NCI-H748 (cell line): ENCODE results near the gene XXYLT1.
"Not testable (repeated sequence)": the region's sequence is repeated elsewhere in the genome, so short reads cannot be mapped to it uniquely, and the experiment has no call there.

ENCODE experiments used
- DNase-seq: peaks from one replicate; lab custom pipeline; 2025; ENCODE audit not compliant: unreplicated experiment; lab: John Stamatoyannopoulos, UW

XXYLT1 gene

DNA sequence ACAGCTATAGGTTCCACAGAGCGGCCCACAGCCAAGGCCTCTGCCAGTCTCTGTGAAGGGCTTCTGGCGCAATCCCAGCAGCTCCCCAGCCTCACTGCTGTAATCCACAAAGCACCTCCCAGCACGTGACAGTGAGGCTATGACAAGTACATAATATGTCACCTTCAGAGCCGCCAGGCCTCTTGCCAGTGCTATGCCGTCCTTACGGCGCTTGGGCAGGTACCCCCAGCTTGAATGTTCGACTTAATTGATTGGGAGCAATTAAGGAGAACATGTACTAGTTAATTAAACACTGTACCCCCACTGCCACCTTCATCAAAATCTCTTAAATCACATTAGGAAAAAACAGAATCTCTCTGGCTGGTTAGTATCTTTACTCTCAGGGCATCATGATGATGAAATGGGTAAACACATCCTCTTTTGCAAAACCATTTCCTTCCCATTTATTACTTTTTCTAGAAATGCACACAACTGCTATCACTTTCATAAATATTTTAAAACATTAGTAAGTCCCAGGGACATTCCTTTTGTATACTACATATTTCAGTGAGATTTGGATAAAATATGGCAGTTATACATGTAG is 169.9 kb downstream of the XXYLT1 start:
- no peak for DNase-seq

DNA sequence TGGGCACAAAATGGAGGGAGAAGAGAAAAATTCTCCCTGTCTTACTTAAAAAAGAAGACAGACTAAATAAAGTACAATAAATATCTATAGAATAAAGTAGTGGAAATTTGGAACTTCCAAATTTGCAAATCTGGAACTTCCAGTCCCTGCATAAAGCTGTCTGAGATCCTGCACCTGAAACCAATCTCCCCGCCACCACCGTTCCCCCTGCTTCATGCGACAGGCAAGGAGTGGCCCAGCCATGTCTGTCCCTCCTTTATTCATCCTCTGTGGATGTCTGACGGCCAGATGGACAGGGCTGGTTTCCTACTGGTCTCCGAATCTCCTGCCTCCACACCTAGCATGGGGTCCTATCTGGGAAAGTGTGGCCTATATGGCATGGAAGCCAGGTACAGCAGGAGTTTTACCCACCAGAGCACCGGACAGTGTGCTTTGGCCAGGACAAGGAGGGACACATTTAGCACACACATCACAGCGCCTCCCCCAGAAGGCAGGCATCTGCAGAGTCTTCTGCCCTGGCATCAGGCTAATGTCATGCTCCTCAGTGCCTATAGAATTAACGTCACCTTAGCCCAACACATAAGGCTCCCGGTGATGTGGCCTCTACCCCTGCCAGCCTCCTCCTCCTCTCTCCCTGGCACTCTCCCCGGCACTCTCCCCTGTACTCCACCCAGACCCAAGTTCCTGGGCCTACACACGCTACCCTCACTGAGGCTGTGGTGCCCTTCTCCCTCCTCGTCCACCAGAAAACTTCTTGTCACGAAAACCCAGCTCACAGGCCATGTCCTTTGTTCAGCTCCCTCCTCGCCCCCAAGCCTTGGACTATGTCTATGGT is 170.8 kb downstream of the XXYLT1 start:
- DNase-seq, result no peak

DNA sequence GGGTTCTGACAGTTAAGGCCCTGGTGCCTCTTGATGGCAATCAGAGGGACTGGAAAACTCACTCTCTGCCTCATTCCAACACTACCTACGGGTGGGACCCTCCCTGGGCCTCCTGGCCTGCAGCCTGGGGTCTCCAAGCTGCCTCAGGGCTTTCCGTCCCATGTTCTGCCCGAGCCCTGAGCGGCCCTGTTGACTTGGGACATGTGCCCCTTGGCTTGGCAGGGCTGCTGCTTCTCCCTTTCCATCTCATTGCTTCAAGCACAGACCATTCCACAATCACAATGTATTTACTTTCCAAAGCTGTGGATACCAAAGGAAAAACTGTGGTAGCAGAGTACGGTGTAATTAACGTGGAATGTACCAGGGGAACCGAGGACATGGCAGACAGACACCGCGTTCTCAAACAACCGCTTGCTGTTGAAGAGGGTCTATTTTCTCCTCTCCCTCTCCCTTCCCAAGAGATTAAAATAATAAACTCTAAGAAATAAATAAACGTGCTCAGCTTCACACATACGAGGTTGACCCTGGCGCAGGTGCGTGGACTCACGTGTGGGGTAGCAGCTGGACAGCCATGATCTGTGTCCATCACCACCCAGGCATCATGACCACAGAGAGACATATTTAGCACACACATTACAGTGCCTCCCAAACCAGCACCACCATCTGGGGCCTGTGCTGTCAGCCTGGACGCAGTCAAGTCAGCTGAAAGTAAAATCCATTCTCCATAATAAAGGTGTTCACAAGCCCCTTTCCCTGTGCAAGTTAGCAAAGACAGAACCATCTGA is 172.0 kb downstream of the XXYLT1 start:
- DNase-seq, result no peak

DNA sequence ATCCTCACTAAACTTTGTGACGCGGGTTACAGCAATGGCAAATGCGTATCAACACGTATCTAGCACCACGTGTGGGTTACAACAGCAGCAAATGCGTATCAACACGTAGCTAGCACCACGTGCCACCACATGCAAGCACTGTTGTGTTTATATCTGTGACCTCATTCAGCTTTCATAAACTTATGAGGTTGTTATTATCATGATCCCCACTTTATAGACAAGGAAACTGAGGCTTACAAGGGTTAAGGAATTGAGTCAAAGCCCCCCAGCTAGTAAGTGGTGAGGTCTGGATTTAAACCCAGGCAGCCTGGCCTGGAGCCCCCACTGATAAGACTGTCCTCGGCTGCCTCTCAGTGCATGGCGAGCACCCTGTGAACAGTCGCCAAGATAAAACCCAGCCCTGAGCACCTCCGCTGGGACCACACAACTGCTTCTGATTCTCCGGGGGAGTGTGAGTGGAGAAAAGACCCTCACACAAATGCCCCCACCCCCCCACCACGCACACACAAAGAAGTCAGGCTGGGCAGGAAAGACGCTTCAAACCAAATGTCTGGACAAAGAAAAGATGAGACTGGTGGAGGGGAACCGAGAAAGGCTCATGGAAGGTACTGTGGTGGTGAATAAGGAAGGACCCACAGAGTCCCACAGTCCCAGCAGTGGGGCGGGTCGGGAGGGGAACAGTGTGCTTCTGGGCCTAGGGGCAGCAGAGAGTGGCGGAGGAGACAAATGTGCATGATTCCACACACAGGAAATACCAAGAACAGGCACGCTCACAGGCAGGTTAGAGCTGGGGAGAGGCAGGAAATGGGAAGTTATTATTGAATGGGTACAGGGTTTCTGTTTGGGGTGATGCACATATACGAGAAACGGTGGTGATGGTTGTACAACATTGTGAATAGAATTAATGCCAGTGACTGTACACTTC is 173.4 kb downstream of the XXYLT1 start:
- no peak for DNase-seq

DNA sequence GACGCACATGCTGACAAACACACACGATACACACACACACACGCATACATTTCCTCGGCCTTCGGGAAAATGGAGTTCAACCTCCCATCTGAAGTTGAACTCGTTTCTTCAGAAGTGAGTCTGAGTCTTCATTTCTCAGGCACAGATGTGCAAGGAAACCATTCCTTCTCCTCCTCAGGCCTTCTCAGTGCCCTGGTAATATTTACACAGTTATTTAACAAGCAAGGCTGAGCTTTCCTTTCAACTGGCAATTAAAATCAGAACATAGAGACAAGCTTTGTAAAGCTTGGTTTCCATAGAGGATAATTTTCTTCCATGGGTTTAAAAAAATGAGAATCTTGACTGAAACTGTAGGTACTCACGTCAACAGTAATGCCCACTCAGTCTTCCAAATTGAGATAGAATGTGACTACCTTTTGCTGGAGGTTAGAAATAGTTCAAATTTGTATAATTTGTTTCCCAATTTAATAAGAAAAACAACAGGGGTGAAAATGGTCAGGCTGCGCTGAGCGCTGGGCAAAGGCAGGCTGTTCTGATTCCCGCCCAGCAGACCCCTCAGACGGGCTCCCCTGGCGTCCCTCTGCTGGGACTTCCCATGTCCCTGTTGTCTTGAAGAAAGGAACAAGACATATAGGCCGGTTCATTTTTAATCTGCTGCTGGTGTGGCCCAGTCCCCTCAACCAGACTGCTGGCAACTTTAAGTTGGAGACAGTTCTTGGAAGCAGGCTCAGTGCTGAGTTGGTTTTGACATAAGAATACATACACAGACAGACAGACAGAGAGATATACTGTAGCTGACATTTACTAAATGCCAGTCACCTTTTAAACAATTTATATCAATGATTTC is 174.3 kb downstream of the XXYLT1 start:
- DNase-seq, result no peak

DNA sequence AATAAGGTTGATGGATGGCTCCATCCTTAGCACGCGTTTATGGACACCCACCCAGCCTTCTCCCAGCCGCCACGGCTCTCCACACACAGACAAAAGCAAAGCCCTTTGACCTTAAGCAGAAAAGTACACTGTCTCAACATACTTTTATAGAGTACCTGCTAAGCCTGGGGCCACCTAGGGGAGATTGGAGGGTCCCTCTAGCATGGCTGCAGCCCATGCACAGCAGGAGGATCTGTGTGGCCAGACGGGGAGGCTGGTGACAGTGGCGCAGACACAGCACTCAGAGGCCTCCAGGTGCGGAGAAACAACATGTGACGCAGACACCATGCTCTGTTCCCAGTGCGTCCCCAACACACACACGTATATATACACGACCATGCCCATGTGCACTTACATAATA is 174.9 kb downstream of the XXYLT1 start:
- DNase-seq, result no peak

DNA sequence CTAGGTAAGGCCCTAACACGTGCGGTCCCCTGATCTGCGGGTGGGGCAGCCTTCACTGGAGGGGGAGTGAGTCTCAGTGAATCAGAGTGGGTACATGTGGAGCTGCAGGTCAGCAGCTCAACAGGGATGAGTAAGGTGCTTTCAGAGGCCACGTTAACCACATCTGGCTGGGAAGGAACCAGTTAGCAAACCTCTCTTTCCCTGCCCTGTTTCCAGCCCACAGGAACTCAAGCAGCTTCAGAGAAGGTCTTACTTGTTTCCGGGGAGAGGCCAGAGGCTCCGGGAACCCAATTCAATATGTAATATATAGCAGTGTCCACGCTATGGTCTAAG is 175.3 kb downstream of the XXYLT1 start:
- DNase-seq, result no peak

DNA sequence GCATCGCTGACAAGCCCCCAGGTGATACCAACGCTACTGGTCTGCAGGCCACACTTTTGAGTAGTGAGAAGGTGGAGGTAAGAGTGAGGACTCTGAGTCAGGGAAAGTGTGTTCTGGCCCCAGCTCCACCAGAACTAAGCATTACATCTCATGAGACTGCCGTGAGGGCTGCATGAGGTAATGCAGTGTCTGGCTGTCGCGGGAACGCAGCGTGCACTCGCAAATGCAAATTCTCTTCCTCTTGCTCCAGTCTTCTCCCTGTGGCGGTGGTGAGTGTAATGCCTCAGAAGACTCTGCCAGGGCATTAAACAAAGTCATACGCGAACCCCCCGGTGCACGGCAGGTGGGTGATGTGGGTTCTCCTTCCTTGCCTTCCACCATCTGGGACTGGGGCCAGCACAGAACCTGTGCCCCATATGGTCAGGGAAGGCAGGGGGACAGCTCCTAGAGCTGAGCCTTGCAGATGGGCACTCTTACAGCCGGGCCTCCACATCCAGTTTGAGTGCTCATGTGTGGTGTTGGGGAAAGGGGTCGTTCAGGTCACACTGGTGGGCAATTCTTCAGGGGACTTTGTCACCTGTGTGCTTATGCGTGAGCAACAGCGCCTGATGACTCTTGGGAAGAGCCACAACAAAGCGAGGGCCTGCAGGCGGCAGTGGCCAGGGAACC is 175.8 kb downstream of the XXYLT1 start:
- no peak for DNase-seq

DNA sequence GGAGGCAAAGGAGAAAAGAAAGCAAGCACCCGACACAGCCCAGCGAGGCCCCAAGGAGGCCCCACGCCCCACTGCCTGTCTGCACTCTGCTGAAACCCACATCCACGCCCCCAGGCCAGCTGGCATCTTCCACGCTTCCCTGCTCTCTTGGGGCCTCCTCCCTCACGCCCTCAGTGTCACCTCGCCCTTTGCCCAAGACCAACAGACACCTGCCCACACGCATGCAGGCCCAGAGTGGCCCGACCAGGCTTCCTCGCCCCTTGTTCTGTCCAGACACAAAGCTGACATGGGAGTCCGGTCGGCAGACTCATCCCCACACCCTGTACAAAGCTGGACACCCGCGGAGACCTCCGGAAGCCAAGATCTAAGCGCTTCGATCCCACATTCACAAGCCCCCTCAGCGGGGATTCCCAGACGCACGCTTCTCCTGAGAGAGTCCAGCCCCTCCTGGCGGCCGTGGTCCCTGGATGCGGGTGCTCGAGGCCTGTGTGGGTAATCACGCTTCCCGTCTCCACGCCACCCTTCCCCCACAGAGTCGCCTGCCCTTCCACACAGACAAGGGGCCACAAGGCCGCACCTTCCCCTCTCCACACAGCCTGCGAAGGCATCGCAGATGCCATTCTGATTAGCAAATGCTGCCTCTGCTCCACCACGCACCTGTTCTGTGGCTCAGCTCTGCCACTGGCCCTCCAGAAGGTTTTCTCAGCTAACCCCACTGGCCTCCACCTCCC is 176.6 kb downstream of the XXYLT1 start:
- DNase-seq, result no peak

DNA sequence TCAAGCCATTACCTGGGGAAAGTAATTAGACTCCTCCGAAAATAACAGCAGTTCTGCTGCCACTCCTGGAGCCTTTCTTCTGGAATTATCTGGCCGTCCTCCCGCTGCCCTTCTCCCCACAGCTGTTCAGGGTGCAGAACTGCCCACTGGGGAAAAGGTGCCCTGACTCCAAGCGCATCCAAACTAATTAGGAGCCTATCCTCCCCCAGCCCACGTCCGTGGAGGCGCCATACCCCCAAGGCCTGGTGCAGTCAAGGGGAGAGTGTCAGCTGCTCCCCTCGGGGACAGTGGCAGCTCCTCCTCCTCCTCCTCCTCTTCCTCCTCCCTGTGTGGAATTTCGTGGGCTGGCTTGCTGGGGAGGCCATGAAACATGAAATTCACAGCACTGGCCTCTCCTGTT is 177.2 kb downstream of the XXYLT1 start:
- DNase-seq, result no peak

DNA sequence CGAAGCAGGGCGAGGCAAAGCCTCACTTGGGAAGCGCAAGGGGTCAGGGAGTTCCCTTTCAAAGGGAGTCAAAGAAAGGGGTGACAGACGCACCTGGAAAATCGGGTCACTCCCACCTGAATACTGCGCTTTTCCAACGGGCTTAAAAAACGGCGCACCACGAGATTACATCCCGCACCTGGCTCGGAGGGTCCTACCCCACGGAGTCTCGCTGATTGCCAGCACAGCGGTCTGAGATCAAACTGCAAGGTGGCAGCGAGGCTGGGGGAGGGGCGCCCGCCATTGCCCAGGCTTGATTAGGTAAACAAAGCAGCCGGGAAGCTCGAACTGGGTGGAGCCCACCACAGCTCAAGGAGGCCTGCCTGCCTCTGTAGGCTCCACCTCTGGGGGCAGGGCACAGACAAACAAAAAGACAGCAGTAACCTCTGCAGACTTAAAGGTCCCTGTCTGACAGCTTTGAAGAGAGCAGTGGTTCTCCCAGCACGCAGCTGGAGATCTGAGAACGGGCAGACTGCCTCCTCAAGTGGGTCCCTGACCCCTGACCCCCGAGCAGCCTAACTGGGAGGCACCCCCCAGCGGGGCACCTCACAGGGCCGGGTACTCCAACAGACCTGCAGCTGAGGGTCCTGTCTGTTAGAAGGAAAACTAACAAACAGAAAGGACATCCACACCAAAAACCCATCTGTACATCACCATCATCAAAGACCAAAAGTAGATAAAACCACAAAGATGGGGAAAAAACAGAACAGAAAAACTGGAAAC is 182.9 kb downstream of the XXYLT1 start:
- not testable (repeated sequence) for DNase-seq

DNA sequence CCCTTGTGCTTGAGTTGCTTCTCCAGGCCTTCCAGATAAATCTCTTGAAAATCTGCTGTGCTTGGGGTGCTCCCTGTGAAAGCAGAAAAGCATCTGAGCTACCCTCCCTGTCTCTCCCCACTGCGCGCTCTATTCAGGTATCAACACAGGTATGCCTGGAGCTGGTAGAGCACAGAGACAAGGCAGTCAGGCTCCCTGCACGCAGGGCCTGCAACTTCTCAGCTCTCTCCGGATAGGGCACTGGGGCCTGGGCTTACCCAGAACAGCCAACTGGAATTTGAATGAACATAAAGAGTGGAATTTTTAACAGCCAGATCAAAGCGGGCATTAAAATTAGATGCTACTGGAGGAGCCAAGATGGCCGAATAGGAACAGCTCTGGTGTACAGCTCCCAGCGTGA is 183.6 kb downstream of the XXYLT1 start:
- DNase-seq, result no peak

DNA sequence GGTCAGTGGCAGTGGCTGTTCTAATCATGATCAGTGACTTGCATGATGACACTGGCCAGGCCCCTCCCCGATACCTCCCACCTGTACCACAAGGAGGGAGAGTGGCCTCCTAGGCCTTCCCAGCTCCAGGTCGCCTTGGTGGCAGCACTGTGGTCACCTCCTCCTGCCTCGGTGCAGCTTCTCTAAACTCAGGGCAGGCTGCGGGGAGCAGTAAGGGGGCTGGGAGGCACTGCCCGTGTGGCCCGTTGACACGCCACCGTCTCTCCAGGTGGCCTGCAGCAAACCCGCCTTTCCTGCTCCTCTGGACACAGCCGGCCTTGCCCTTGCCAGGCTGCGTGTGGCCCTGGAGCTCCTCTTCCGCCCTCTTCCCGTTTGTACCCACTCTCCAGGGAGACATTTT is 184.1 kb downstream of the XXYLT1 start:
- DNase-seq, result no peak

DNA sequence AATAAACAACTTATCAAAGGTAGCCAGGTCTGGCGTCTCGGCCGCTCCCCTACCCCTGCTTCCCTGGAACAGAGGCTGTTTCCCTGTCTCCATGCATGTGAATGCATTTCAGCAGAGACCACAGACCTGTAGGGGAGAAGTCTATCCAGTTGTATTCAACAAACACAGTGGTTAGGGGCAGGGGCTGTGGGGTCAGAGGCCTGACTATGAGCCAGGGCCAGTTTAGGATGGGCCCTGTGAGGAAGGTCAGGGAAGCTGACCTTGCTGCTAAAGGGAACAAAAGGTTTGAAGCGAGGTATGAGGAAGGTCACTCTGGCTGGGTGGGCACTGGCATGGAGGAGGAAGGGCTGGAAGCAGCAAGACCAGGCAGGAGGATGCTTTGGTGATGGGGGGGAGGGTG is 184.6 kb downstream of the XXYLT1 start:
- no peak for DNase-seq

DNA sequence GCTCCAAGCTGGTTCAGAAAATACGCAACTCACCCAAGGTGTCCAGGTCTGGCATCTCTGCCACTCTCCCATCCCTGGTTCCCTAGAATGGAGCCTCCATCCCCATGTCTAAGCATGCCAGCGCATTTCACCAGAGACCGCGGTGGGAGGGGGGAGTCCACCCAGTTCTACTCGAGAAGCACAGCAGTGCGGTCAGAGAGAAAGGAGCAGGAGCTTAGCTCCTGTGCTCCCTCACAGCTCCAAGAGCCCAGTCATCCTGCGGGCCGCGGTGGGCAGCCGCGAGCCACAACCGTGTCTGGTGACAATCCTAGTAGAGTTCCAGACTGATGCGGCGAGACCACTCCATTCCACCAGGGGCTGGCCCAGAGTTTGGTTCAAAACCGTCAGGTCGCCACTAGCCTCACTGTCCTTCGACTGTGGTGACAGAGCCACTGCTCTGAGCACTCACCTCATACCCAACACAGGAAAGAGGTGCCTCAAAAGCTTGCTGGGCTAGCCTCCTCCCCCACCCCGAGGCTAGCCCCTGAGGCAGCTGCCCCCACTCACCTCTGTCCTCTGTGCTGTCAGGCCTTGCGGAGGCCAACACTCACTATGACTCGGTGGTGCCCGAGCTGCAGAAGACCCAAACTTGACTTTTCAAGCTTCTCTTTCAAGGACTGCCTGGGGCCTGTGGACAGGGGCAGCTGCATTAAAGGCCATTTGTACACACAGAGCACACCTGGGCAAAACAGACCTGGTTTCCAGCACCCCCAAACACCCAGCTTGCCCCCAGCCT is 185.4 kb downstream of the XXYLT1 start:
- no peak for DNase-seq

DNA sequence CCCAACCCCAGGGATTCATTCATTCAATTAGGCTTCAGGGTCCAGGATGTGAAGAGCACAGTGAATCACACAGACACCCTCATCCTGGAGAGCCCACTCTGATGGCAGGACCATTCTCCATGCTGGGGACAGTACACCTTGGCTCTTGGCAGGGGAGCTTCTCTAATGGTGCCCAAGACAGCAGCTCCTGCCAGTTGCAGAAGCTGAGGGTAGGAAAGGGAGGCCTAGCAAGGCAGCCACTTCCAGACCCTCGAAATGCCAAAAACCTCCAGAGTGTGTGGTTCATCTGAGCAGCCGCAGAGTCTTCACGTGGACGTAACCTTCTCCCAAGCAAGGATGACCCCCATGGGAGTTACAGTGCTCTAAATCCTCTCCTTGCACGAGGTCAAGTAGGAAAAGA is 186.2 kb downstream of the XXYLT1 start:
- no peak for DNase-seq

DNA sequence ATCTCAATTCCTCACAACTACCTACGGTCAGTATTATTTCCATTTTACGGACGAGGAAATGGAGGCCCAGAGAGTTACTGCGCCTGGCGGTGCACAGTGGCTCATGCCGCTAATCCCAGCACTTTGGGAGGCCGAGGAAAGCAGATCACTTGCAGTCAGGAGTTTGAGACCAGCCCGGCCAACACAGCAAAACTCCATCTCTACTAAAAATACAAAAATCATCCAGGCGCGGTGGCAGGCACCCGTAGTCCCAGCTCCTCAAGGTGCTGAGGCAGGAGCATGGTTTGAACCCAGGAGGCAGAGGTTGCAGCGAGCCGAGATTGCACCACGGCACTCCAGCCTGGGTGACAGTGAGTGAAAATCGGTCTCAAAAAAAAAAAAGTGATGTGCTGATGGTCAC is 187.3 kb downstream of the XXYLT1 start:
- no peak for DNase-seq

DNA sequence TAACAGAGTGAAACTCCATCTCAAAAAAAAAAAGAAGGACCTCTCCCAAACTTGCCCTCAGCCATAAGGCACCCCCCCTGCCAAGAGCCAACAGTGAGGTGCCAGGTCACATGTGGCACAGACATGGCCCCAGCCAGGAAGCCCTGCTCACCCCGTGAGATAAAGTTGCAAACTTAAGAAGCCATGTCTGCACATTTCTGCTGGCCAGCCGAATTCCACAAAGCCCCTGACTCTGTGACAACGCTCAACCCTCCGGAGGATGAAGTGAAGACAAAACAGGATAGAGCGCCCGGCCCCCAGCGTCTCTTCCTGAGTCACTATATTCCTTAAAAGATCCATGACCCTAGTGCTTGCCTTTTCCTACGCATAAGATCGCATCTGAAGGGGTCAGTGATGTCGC is 188.1 kb downstream of the XXYLT1 start:
- DNase-seq, result no peak
